HUES6 (cell line): Measurements from ENCODE around the gene PFKL.

ENCODE experiments used
- H3K27ac ChIP-seq: 2 replicates; pipeline ENCODE4 v1.7.0; 2013; ENCODE audit warnings: low read depth, mild to moderate bottlenecking, low read length, inconsistent platforms
- H3K27me3 ChIP-seq: 2 replicates; pipeline ENCODE4 v1.6.1; 2013; ENCODE audit warnings: low read length; ENCODE audit not compliant: control insufficient read depth, insufficient read depth
- H3K36me3 ChIP-seq: 2 replicates; pipeline ENCODE4 v1.6.1; 2013; ENCODE audit warnings: low read length; ENCODE audit not compliant: control insufficient read depth, insufficient read depth
- H3K4me1 ChIP-seq: 2 replicates; pipeline ENCODE4 v1.6.1; 2013; ENCODE audit warnings: low read length; ENCODE audit not compliant: control insufficient read depth, insufficient read depth
- H3K4me3 ChIP-seq: 2 replicates; pipeline ENCODE4 v1.5.1; 2013; ENCODE audit warnings: low read depth, low read length
- H3K9ac ChIP-seq: one replicate; pipeline ENCODE4 v1.6.1; 2013; ENCODE audit warnings: mild to moderate bottlenecking, low read length
- H3K9me3 ChIP-seq: 2 replicates; pipeline ENCODE4 v1.6.1; 2013; ENCODE audit warnings: low read depth, low read length; ENCODE audit not compliant: control insufficient read depth, insufficient read depth

The PFKL gene

GRCh38 chr21:44331650-44332307 is 31.9 kb downstream of the PFKL start:
- H3K9ac ChIP-seq: no peak overlapping the region
- no peak overlapping the region for H3K4me3 ChIP-seq
- H3K36me3 ChIP-seq: peaks cover 15% of the 10 kb centered on the region
- H3K9me3 ChIP-seq: no peaks in the 10 kb centered on the region
- no peaks in the 10 kb centered on the region for H3K4me1 ChIP-seq
- no peak overlapping the region for H3K27ac ChIP-seq
- H3K27me3 ChIP-seq: no peaks in the 10 kb centered on the region

GRCh38 chr21:44332383-44332782 is 32.5 kb downstream of the PFKL start:
- Histone ChIP-seq H3K9me3 (no peaks in the 10 kb centered on the region), H3K36me3 (peaks cover 12% of the 10 kb centered on the region), H3K4me1 (no peaks in the 10 kb centered on the region), H3K27ac (no peak overlapping the region), H3K4me3 (no peak overlapping the region), H3K9ac (no peak overlapping the region), H3K27me3 (no peaks in the 10 kb centered on the region)

- Histone ChIP-seq H3K27me3 (no peaks in the 10 kb centered on the region), H3K9ac (no peak overlapping the region), H3K4me3 (no peak overlapping the region), H3K27ac (no peak overlapping the region), H3K36me3 (peaks cover 12% of the 10 kb centered on the region), H3K9me3 (no peaks in the 10 kb centered on the region), H3K4me1 (peaks cover 3% of the 10 kb centered on the region)
Measured at GRCh38 chr21:44332965-44333364, 33.1 kb downstream of the PFKL start.

GRCh38 chr21:44333509-44334328 is 33.9 kb downstream of the PFKL start:
- peaks cover 7% of the 10 kb centered on the region for H3K4me1 ChIP-seq
- H3K27ac ChIP-seq: no peak overlapping the region
- no peaks in the 10 kb centered on the region for H3K27me3 ChIP-seq
- peaks cover 12% of the 10 kb centered on the region for H3K36me3 ChIP-seq
- no peaks in the 10 kb centered on the region for H3K9me3 ChIP-seq
- H3K4me3 ChIP-seq: no peak overlapping the region
- H3K9ac ChIP-seq: no peak overlapping the region

GRCh38 chr21:44334329-44335030 is 34.6 kb downstream of the PFKL start:
- Histone ChIP-seq H3K4me1 (peaks cover 7% of the 10 kb centered on the region), H3K27ac (no peak overlapping the region), H3K9ac (no peak overlapping the region), H3K36me3 (peaks cover 12% of the 10 kb centered on the region), H3K27me3 (no peaks in the 10 kb centered on the region), H3K4me3 (no peak overlapping the region), H3K9me3 (no peaks in the 10 kb centered on the region)

GRCh38 chr21:44335266-44336059 is 35.6 kb downstream of the PFKL start:
- Histone ChIP-seq H3K27ac (no peak overlapping the region), H3K27me3 (no peaks in the 10 kb centered on the region), H3K4me1 (peaks cover 15% of the 10 kb centered on the region), H3K4me3 (no peak overlapping the region), H3K9ac (no peak overlapping the region), H3K9me3 (no peaks in the 10 kb centered on the region), H3K36me3 (peaks cover 12% of the 10 kb centered on the region)

- H3K27ac ChIP-seq: no peak overlapping the region
- H3K36me3 ChIP-seq: peaks cover 12% of the 10 kb centered on the region
- no peak overlapping the region for H3K9ac ChIP-seq
- H3K4me1 ChIP-seq: peaks cover 29% of the 10 kb centered on the region
- no peak overlapping the region for H3K4me3 ChIP-seq
- H3K9me3 ChIP-seq: no peaks in the 10 kb centered on the region
- no peaks in the 10 kb centered on the region for H3K27me3 ChIP-seq
Measured at GRCh38 chr21:44337449-44337848, 37.6 kb downstream of the PFKL start.

- Histone ChIP-seq H3K4me1 (peaks cover 36% of the 10 kb centered on the region), H3K27me3 (no peaks in the 10 kb centered on the region), H3K27ac (no peak overlapping the region), H3K36me3 (peaks cover 12% of the 10 kb centered on the region), H3K9ac (peak overlapping the region; percentile 40), H3K4me3 (peak overlapping the region; percentile 52), H3K9me3 (no peaks in the 10 kb centered on the region)
Measured at GRCh38 chr21:44337941-44338895, 38.4 kb downstream of the PFKL start.

GRCh38 chr21:44338971-44339910 is 39.4 kb downstream of the PFKL start, which contains the start of gene CFAP410:
CFAP410 (minus strand) TSS chr21:44339390; CDS start chr21:44339194, 196 bp downstream.
- Histone ChIP-seq H3K36me3 (peaks cover 12% of the 10 kb centered on the region), H3K27ac (peak within 1 kb of the TSS; percentile 96), H3K9ac (peak within 1 kb of the TSS; percentile 99), H3K4me3 (peak within 1 kb of the TSS; percentile 84), H3K9me3 (no peaks in the 10 kb centered on the region), H3K4me1 (peaks cover 36% of the 10 kb centered on the region), H3K27me3 (no peaks in the 10 kb centered on the region)
